Caco-2 (cell line): ENCODE data around the gene PDE12. TPM values are rescaled to one million over a fixed set of nuclear protein-coding genes. Genes with fewer than 3 reads are reported as not detected.

Source experiments
- total RNA-seq: library from RNA; stranded (reverse); gene quantifications from 2 replicates; pipeline ENCODE4 v1.2.3, GENCODE V29; 2022

The PDE12 gene
- total RNA-seq, 1 experiment from 2014 or later, result 22.1 TPM

Other genes starting within 250 kb of the PDE12 start
- gene DNAH12, start 11.9 kb upstream of the PDE12 start, total RNA-seq, result 0.45 and 1.5 TPM in 2 replicates
- gene ARF4, start 41.1 kb downstream of the PDE12 start, total RNA-seq, result 194 and 204 TPM in 2 replicates
- 20.6 and 21.8 TPM in 2 replicates for gene DENND6A, start 136.8 kb downstream of the PDE12 start, total RNA-seq
- 126 and 136 TPM in 2 replicates for gene SLMAP, start 200.0 kb downstream of the PDE12 start, total RNA-seq